ENCODE data around the gene CBY3.
"Not testable (repeated sequence)": the region's sequence is repeated elsewhere in the genome, so short reads cannot be mapped to it uniquely, and the experiment has no call there.

Gene CBY3

GRCh38 chr5:179668391-179668790 is 12.4 kb downstream of the CBY3 start:
- peak; percentile 20 for DNase-seq

GRCh38 chr5:179661647-179662046 is 19.2 kb downstream of the CBY3 start:
- DNase-seq = not testable (repeated sequence)

- not testable (repeated sequence) for DNase-seq
Measured at GRCh38 chr5:179658179-179658856, 22.5 kb downstream of the CBY3 start.

GRCh38 chr5:179657302-179658178 is 23.3 kb downstream of the CBY3 start:
- not testable (repeated sequence) for DNase-seq

GRCh38 chr5:179653135-179653534 is 27.7 kb downstream of the CBY3 start:
- DNase-seq = not testable (repeated sequence)

GRCh38 chr5:179650245-179650644 is 30.6 kb downstream of the CBY3 start:
- DNase-seq = not testable (repeated sequence)

- not testable (repeated sequence) for DNase-seq
Measured at GRCh38 chr5:179649166-179649703, 31.6 kb downstream of the CBY3 start.

- DNase-seq = no peak
Measured at GRCh38 chr5:179648410-179648809, 32.4 kb downstream of the CBY3 start.

- DNase-seq = not testable (repeated sequence)
Measured at GRCh38 chr5:179644766-179645165, 36.1 kb downstream of the CBY3 start.

- not testable (repeated sequence) for DNase-seq
Measured at GRCh38 chr5:179643141-179643920, 37.5 kb downstream of the CBY3 start.

- DNase-seq = not testable (repeated sequence)
Measured at GRCh38 chr5:179642626-179643025, 38.2 kb downstream of the CBY3 start.

GRCh38 chr5:179641745-179642144 is 39.1 kb downstream of the CBY3 start:
- DNase-seq = not testable (repeated sequence)

- not testable (repeated sequence) for DNase-seq
Measured at GRCh38 chr5:179639296-179639695, 41.5 kb downstream of the CBY3 start.

- DNase-seq = not testable (repeated sequence)
Measured at GRCh38 chr5:179634370-179635172, 46.3 kb downstream of the CBY3 start.

- DNase-seq = not testable (repeated sequence)
Measured at GRCh38 chr5:179633501-179634369, 47.1 kb downstream of the CBY3 start.

All from effector CD4-positive, alpha-beta T cell (primary cell).